22Rv1 (cell line): ENCODE data around the gene KRTAP22-1.

Source experiments
- ZFX ChIP-seq: fragments of 450-650 bp; IDR thresholded peaks from 2 replicates; pipeline ENCODE4 v1.6.1; 2017; ENCODE audit warnings: antibody characterized with exemption, borderline replicate concordance
- TF ChIP-seq, protein P1 (sequence below): fragments of 450-650 bp; IDR thresholded peaks from 2 replicates; pipeline ENCODE4 v1.5.1; 2017; ENCODE audit warnings: mild to moderate bottlenecking

DNA sequence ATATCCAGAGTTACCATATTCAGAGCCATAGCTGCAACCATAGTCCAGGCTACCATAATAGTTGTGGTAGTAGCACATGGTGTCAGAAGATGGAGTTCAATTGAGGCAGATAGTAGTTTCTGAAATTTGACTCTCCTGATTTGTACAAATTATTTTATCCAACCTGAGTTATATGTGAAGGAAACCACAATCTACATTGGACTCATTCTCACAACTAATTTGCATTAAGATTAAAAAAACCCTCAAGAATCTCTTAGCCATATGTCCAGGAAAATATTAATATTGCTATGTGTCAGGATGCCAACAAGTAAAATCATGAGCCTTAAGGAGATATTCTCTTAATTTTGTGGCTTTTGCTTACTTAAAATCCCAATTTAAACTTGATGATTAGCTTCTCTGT, 10.6 kb upstream of the KRTAP22-1 start, which contains the start of gene KRTAP22-2:
- TF ChIP-seq, protein P1, sequence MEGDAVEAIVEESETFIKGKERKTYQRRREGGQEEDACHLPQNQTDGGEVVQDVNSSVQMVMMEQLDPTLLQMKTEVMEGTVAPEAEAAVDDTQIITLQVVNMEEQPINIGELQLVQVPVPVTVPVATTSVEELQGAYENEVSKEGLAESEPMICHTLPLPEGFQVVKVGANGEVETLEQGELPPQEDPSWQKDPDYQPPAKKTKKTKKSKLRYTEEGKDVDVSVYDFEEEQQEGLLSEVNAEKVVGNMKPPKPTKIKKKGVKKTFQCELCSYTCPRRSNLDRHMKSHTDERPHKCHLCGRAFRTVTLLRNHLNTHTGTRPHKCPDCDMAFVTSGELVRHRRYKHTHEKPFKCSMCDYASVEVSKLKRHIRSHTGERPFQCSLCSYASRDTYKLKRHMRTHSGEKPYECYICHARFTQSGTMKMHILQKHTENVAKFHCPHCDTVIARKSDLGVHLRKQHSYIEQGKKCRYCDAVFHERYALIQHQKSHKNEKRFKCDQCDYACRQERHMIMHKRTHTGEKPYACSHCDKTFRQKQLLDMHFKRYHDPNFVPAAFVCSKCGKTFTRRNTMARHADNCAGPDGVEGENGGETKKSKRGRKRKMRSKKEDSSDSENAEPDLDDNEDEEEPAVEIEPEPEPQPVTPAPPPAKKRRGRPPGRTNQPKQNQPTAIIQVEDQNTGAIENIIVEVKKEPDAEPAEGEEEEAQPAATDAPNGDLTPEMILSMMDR, result no peak
- TF ChIP-seq ZFX, result no peak
